SJCRH30 (cell line): Measurements from ENCODE around the gene RANBP10. TPM values are rescaled to one million over a fixed set of nuclear protein-coding genes. Genes with fewer than 3 reads are reported as not detected.
"Not testable (repeated sequence)": the region's sequence is repeated elsewhere in the genome, so short reads cannot be mapped to it uniquely, and the experiment has no call there.

Source experiments
- DNase-seq, 2 experiments: peaks; one replicate each; pipeline ENCODE4 v3.0.0-alpha.2; 2015 to 2020
- H3K27ac ChIP-seq: fragments of 250-450 bp; sonication (Bioruptor Pico); 2 replicates; pipeline ENCODE4 v1.5.1; 2020; ENCODE audit warnings: mild to moderate bottlenecking, moderate library complexity
- H3K27me3 ChIP-seq: fragments of 250-450 bp; sonication (Bioruptor Pico); 2 replicates; pipeline ENCODE4 v1.5.1; 2020; ENCODE audit warnings: mild to moderate bottlenecking, moderate library complexity
- H3K36me3 ChIP-seq: fragments of 250-450 bp; sonication (Bioruptor Pico); 2 replicates; pipeline ENCODE4 v1.5.1; 2020; ENCODE audit warnings: mild to moderate bottlenecking, moderate library complexity
- H3K4me1 ChIP-seq: fragments of 250-450 bp; sonication (Bioruptor Pico); 2 replicates; pipeline ENCODE4 v1.5.1; 2020; ENCODE audit warnings: mild to moderate bottlenecking, moderate library complexity
- H3K4me3 ChIP-seq: fragments of 250-450 bp; sonication (Bioruptor Pico); 2 replicates; pipeline ENCODE4 v1.5.1; 2020; ENCODE audit warnings: mild to moderate bottlenecking, moderate library complexity
- H3K9me3 ChIP-seq: fragments of 250-450 bp; sonication (Bioruptor Pico); replicated peaks from 2 replicates; pipeline ENCODE4 v1.5.1; 2020; ENCODE audit warnings: mild to moderate bottlenecking, moderate library complexity
- total RNA-seq: library from RNA; depleted of rRNA; stranded (reverse); fragments of >200 nt; shearing (Covaris generic); gene quantifications from 2 replicates; pipeline ENCODE4 v1.2.3, GENCODE V29; 2014

RANBP10 gene
- total RNA-seq, 1 experiment from 2014 or later = 4.9 TPM

GRCh38 chr16:67710607-67711006, 95.8 kb downstream of the RANBP10 start:
- no peaks in the 10 kb centered on the region for H3K9me3 ChIP-seq
- no peak for DNase-seq
- no peak overlapping the region for H3K27ac ChIP-seq
- H3K4me1 ChIP-seq = no peaks in the 10 kb centered on the region
- no peak overlapping the region for H3K4me3 ChIP-seq
- H3K36me3 ChIP-seq = no peaks in the 10 kb centered on the region
- H3K27me3 ChIP-seq = no peaks in the 10 kb centered on the region

GRCh38 chr16:67709050-67709449, 97.3 kb downstream of the RANBP10 start:
- Histone ChIP-seq H3K27ac (no peak overlapping the region), H3K27me3 (no peaks in the 10 kb centered on the region), H3K9me3 (no peaks in the 10 kb centered on the region), H3K36me3 (no peaks in the 10 kb centered on the region), H3K4me1 (no peaks in the 10 kb centered on the region), H3K4me3 (no peak overlapping the region)
- DNase-seq = no peak

GRCh38 chr16:67708368-67708771, 98.0 kb downstream of the RANBP10 start:
- Histone ChIP-seq H3K36me3 (no peaks in the 10 kb centered on the region), H3K27me3 (no peaks in the 10 kb centered on the region), H3K27ac (no peak overlapping the region), H3K9me3 (no peaks in the 10 kb centered on the region), H3K4me1 (no peaks in the 10 kb centered on the region), H3K4me3 (no peak overlapping the region)
- no peak for DNase-seq

- no peaks in the 10 kb centered on the region for H3K9me3 ChIP-seq
- no peak for DNase-seq
- H3K36me3 ChIP-seq = no peaks in the 10 kb centered on the region
- no peak overlapping the region for H3K4me3 ChIP-seq
- no peaks in the 10 kb centered on the region for H3K4me1 ChIP-seq
- no peak overlapping the region for H3K27ac ChIP-seq
- H3K27me3 ChIP-seq = no peaks in the 10 kb centered on the region
Observed at GRCh38 chr16:67707790-67708189, 98.6 kb downstream of the RANBP10 start.

GRCh38 chr16:67707210-67707609, 99.2 kb downstream of the RANBP10 start:
- no peak overlapping the region for H3K27ac ChIP-seq
- H3K4me3 ChIP-seq = no peak overlapping the region
- no peak for DNase-seq

GRCh38 chr16:67704110-67704509, 102.2 kb downstream of the RANBP10 start:
- H3K36me3 ChIP-seq = no peaks in the 10 kb centered on the region
- H3K27ac ChIP-seq = no peak overlapping the region
- no peak for DNase-seq

More at GRCh38 chr16:67707210-67707609, 99.2 kb downstream of the RANBP10 start:
- Histone ChIP-seq H3K9me3 (no peaks in the 10 kb centered on the region), H3K27me3 (no peaks in the 10 kb centered on the region), H3K4me1 (no peaks in the 10 kb centered on the region), H3K36me3 (no peaks in the 10 kb centered on the region)

GRCh38 chr16:67703626-67704025, 102.7 kb downstream of the RANBP10 start:
- Histone ChIP-seq H3K27me3 (no peaks in the 10 kb centered on the region), H3K4me3 (no peak overlapping the region), H3K27ac (no peak overlapping the region), H3K9me3 (no peaks in the 10 kb centered on the region), H3K36me3 (no peaks in the 10 kb centered on the region), H3K4me1 (no peaks in the 10 kb centered on the region)
- no peak for DNase-seq

More at GRCh38 chr16:67704110-67704509, 102.2 kb downstream of the RANBP10 start:
- Histone ChIP-seq H3K27me3 (no peaks in the 10 kb centered on the region), H3K9me3 (no peaks in the 10 kb centered on the region), H3K4me3 (no peak overlapping the region), H3K4me1 (no peaks in the 10 kb centered on the region)

GRCh38 chr16:67702130-67702529, 104.2 kb downstream of the RANBP10 start:
- no peaks in the 10 kb centered on the region for H3K36me3 ChIP-seq
- no peaks in the 10 kb centered on the region for H3K9me3 ChIP-seq
- no peak overlapping the region for H3K27ac ChIP-seq
- no peaks in the 10 kb centered on the region for H3K4me1 ChIP-seq
- no peaks in the 10 kb centered on the region for H3K27me3 ChIP-seq
- DNase-seq = no peak
- no peak overlapping the region for H3K4me3 ChIP-seq

- Histone ChIP-seq H3K27ac (no peak overlapping the region), H3K4me1 (no peaks in the 10 kb centered on the region), H3K36me3 (no peaks in the 10 kb centered on the region), H3K27me3 (no peaks in the 10 kb centered on the region), H3K4me3 (no peak overlapping the region), H3K9me3 (no peaks in the 10 kb centered on the region)
- no peak for DNase-seq
Observed at GRCh38 chr16:67701420-67701819, 104.9 kb downstream of the RANBP10 start.

- no peak overlapping the region for H3K4me3 ChIP-seq
- no peaks in the 10 kb centered on the region for H3K36me3 ChIP-seq
- H3K9me3 ChIP-seq = no peaks in the 10 kb centered on the region
- DNase-seq = no peak
- no peaks in the 10 kb centered on the region for H3K4me1 ChIP-seq
- no peak overlapping the region for H3K27ac ChIP-seq
- H3K27me3 ChIP-seq = no peaks in the 10 kb centered on the region
Observed at GRCh38 chr16:67699265-67699664, 107.1 kb downstream of the RANBP10 start.

GRCh38 chr16:67697422-67698185, 108.8 kb downstream of the RANBP10 start:
- no peaks in the 10 kb centered on the region for H3K27me3 ChIP-seq

GRCh38 chr16:67694611-67695010, 111.7 kb downstream of the RANBP10 start:
- no peak overlapping the region for H3K4me3 ChIP-seq
- H3K36me3 ChIP-seq = no peaks in the 10 kb centered on the region
- no peaks in the 10 kb centered on the region for H3K9me3 ChIP-seq
- H3K4me1 ChIP-seq = no peaks in the 10 kb centered on the region
- no peaks in the 10 kb centered on the region for H3K27me3 ChIP-seq
- H3K27ac ChIP-seq = no peak overlapping the region
- no peak for DNase-seq

More at GRCh38 chr16:67697422-67698185, 108.8 kb downstream of the RANBP10 start:
- DNase-seq = no peak
- Histone ChIP-seq H3K4me3 (no peak overlapping the region), H3K27ac (no peak overlapping the region), H3K36me3 (no peaks in the 10 kb centered on the region), H3K9me3 (no peaks in the 10 kb centered on the region), H3K4me1 (no peaks in the 10 kb centered on the region)

- not testable (repeated sequence) for H3K9me3 ChIP-seq, DNase-seq, H3K27ac ChIP-seq, H3K4me3 ChIP-seq, H3K36me3 ChIP-seq, H3K4me1 ChIP-seq, H3K27me3 ChIP-seq
Observed at GRCh38 chr16:67693517-67694285, 112.7 kb downstream of the RANBP10 start.

- Histone ChIP-seq H3K27ac (no peak overlapping the region), H3K4me1 (no peaks in the 10 kb centered on the region), H3K4me3 (no peak overlapping the region), H3K36me3 (no peaks in the 10 kb centered on the region), H3K9me3 (no peaks in the 10 kb centered on the region), H3K27me3 (no peaks in the 10 kb centered on the region)
- no peak for DNase-seq
Observed at GRCh38 chr16:67685388-67686112, 120.8 kb downstream of the RANBP10 start.

GRCh38 chr16:67683767-67684166, 122.6 kb downstream of the RANBP10 start:
- Histone ChIP-seq H3K9me3 (no peaks in the 10 kb centered on the region), H3K4me1 (no peaks in the 10 kb centered on the region), H3K4me3 (no peak overlapping the region), H3K36me3 (no peaks in the 10 kb centered on the region), H3K27ac (no peak overlapping the region), H3K27me3 (no peaks in the 10 kb centered on the region)
- DNase-seq = no peak
